Gastrocnemius medialis (tissue), 4 donors: Measurements from ENCODE around the gene CCDC141. TPM values are rescaled to one million over a fixed set of nuclear protein-coding genes. Genes with fewer than 3 reads are reported as not detected.

ENCODE experiments used
- ATAC-seq, 2 donors: fragments of 150-250 bp; one replicate each; pipeline ENCODE4 v1.9.1; 2016
- DNase-seq, 2 donors: peaks; one replicate each; pipeline ENCODE4 v3.0.0-alpha.2; 2019
- H3K27ac ChIP-seq, 4 donors: fragments of 200-600 bp; sonication (generic); 1 replicate in 1 of 4; 2 replicates in 3 of 4; pipeline ENCODE4 v1.5.1; 2016 to 2018; ENCODE audit warnings: mild to moderate bottlenecking in 2 of 4, moderate library complexity in 1 of 4
- H3K27me3 ChIP-seq, 3 donors: fragments of 200-600 bp; sonication (generic) in 2 of 3; 1 replicate in 1 of 3; 2 replicates in 2 of 3; pipeline versions ENCODE4 v1.5.1 to v1.6.0; 2016 to 2019; ENCODE audit warnings: mild to moderate bottlenecking in 1 of 3, moderate library complexity in 1 of 3
- H3K36me3 ChIP-seq, 2 donors: fragments of 200-600 bp; sonication (generic) in 1 of 2; one replicate each; pipeline ENCODE4 v1.5.1; 2017 to 2018
- H3K4me1 ChIP-seq, 2 donors: fragments of 200-600 bp; sonication (generic) in 1 of 2; one replicate each; pipeline ENCODE4 v1.5.1; 2016 to 2017; ENCODE audit warnings: mild to moderate bottlenecking in 2 of 2
- H3K4me3 ChIP-seq, 4 donors: fragments of 200-600 bp; sonication (generic) in 3 of 4; 1 replicate in 1 of 4; 2 replicates in 3 of 4; pipeline ENCODE4 v1.5.1; 2016 to 2019; ENCODE audit warnings: mild to moderate bottlenecking in 2 of 4
- H3K9me3 ChIP-seq, 3 donors: fragments of 200-600 bp; sonication (generic) in 2 of 3; 1 replicate in 1 of 3; 2 replicates in 2 of 3; pipeline ENCODE4 v1.5.1; 2016 to 2019
- POLR2A ChIP-seq, 2 donors: fragments of 450-650 bp; IDR thresholded peaks; one replicate each; pipeline ENCODE4 v1.6.1; 2017; ENCODE audit warnings: antibody characterized with exemption in 2 of 2, mild to moderate bottlenecking in 2 of 2, moderate library complexity in 2 of 2
- in situ Hi-C, 4 donors: fragments of 200-750 bp; cut with MboI; loops; one replicate each; pipeline versions ENCODE4 v1.15.0 to v1.8.0; 2017; ENCODE audit warnings: low sequenced_read_pairs in 4 of 4
- intact Hi-C: fragments of 100-400 bp; cut with DNase I; formaldehyde crosslinking; loops from one replicate; pipeline ENCODE4 v1.15.1; 2023; ENCODE audit warnings: low total_unique reads
- total RNA-seq, 4 donors: library from RNA; depleted of rRNA; stranded (reverse); fragments of >200 nt; gene quantifications; one replicate each; pipeline versions ENCODE4 v1.1.0 to v1.2.3, GENCODE V29; 2016
- TF ChIP-seq, protein P1 (sequence below), 5 experiments: fragments of 450-650 bp in 3 of 5; fragments of 200-600 bp in 2 of 5; sonication (generic) in 2 of 5; IDR thresholded peaks in 4 of 5; conservative IDR thresholded peaks in 1 of 5; 1 replicate in 4 of 5; 2 replicates in 1 of 5; pipeline ENCODE4 v1.5.1; 2016 to 2019; ENCODE audit warnings: antibody characterized with exemption in 5 of 5, mild to moderate bottlenecking in 3 of 5, moderate library complexity in 3 of 5

CCDC141 gene
- total RNA-seq, 4 donors from 2014 or later = 0.85 to 4.3 (median 2.2) TPM

DNA sequence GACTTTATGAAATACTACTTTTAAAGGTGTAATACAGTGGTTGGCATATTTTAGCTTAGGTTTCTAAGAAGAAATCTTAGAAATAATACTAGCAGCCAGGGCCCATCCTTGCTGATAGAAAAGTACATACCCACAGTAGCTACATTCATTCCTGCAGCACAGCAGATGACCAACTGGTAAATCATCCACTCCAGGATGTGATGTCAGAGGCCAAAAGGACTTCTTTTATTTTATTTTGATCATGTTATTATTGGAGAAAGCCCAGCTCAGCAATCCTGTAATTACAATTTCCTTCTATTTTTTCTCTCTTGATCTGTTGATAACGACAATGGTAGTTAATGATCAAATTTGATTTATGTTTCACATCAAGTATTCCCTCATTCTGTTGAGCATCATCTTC, 224.8 kb downstream of the CCDC141 start:
- H3K4me1 ChIP-seq = peaks cover 24 to 51% of the 10 kb centered on the region in 2 donors
- TF ChIP-seq POLR2A (IDR thresholded peaks at IDR 0.05) = no peak
- TF ChIP-seq, protein P1, sequence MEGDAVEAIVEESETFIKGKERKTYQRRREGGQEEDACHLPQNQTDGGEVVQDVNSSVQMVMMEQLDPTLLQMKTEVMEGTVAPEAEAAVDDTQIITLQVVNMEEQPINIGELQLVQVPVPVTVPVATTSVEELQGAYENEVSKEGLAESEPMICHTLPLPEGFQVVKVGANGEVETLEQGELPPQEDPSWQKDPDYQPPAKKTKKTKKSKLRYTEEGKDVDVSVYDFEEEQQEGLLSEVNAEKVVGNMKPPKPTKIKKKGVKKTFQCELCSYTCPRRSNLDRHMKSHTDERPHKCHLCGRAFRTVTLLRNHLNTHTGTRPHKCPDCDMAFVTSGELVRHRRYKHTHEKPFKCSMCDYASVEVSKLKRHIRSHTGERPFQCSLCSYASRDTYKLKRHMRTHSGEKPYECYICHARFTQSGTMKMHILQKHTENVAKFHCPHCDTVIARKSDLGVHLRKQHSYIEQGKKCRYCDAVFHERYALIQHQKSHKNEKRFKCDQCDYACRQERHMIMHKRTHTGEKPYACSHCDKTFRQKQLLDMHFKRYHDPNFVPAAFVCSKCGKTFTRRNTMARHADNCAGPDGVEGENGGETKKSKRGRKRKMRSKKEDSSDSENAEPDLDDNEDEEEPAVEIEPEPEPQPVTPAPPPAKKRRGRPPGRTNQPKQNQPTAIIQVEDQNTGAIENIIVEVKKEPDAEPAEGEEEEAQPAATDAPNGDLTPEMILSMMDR (IDR thresholded peaks at IDR 0.05 in 4 of 5, conservative IDR thresholded peaks at IDR 0.05 in 1 of 5) = no peak
- no peak for DNase-seq
- in situ Hi-C loops (no loop called here), intact Hi-C loops (no loop called here)
- H3K27me3 ChIP-seq = no peaks in the 10 kb centered on the region
- H3K4me3 ChIP-seq = no peak overlapping the region
- H3K9me3 ChIP-seq = no peaks in the 10 kb centered on the region
- H3K27ac ChIP-seq = peak overlapping the region in 1 of 4 donors; percentile 60
- ATAC-seq = no peak
- no peaks in the 10 kb centered on the region for H3K36me3 ChIP-seq

DNA sequence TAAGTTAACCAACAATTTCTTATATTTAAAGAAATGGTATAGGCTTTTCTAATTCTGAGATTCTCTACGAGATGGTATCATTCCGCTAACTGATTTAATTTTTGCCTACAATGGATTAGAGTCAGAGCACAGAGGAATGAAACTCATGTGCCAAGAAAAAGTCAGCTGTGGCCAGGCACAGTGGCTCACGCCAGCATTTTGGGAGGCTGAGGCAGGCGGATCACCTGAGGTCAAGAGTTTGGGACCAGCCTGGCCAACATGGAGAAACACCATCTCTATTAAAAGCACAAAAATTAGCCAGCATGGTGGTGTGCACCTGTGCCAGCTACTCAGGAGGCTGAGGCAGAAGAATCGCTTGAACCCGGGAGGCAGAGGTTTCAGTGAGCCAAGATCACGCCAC, 225.8 kb downstream of the CCDC141 start:
- DNase-seq = peak in 1 of 2 donors; percentile 28
- in situ Hi-C loops = no loop called here
- Histone ChIP-seq H3K27me3 (no peaks in the 10 kb centered on the region), H3K4me1 (peaks cover 30 to 52% of the 10 kb centered on the region in 2 donors), H3K4me3 (no peak overlapping the region), H3K27ac (peak overlapping the region; percentile 23 to 64 (median 44)), H3K36me3 (no peaks in the 10 kb centered on the region), H3K9me3 (no peaks in the 10 kb centered on the region)
- TF ChIP-seq, protein P1 (IDR thresholded peaks at IDR 0.05 in 4 of 5, conservative IDR thresholded peaks at IDR 0.05 in 1 of 5) = no peak
- no peak for TF ChIP-seq POLR2A (IDR thresholded peaks at IDR 0.05)
- ATAC-seq = no peak
- intact Hi-C loops = no loop called here

DNA sequence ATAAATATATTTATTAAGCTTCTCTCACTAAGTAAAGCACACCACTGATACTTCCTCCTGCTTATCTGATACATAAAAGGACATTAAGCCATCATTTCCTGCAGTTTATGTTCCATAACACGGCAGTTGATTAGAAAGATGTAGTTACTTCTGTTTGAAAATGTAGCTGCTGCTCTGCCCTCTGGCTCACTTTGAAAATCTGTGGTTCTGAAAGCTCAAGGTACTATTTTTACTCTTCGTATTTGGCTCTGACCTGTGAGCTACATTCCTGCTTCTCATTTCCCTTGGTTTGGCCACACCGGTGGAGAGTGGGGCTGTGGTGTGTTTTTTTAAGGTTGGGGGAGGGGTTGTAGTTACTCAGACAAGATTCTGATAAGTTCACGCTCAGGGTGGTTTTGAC, 229.9 kb downstream of the CCDC141 start:
- no peaks in the 10 kb centered on the region for H3K9me3 ChIP-seq
- no peak for TF ChIP-seq POLR2A (IDR thresholded peaks at IDR 0.05)
- TF ChIP-seq, protein P1 (IDR thresholded peaks at IDR 0.05 in 4 of 5, conservative IDR thresholded peaks at IDR 0.05 in 1 of 5) = no peak
- H3K36me3 ChIP-seq = no peaks in the 10 kb centered on the region
- H3K4me3 ChIP-seq = peak overlapping the region; percentile 19 to 33 (median 26)
- H3K4me1 ChIP-seq = peaks cover 24 to 38% of the 10 kb centered on the region in 2 donors
- DNase-seq (peak in 1 of 2 donors; percentile 67), ATAC-seq (peak; percentile 94 to 99)
- in situ Hi-C loops (no loop called here), intact Hi-C loops (no loop called here)
- H3K27ac ChIP-seq = peak overlapping the region; percentile 72 to 89 (median 80)
- H3K27me3 ChIP-seq = no peaks in the 10 kb centered on the region

DNA sequence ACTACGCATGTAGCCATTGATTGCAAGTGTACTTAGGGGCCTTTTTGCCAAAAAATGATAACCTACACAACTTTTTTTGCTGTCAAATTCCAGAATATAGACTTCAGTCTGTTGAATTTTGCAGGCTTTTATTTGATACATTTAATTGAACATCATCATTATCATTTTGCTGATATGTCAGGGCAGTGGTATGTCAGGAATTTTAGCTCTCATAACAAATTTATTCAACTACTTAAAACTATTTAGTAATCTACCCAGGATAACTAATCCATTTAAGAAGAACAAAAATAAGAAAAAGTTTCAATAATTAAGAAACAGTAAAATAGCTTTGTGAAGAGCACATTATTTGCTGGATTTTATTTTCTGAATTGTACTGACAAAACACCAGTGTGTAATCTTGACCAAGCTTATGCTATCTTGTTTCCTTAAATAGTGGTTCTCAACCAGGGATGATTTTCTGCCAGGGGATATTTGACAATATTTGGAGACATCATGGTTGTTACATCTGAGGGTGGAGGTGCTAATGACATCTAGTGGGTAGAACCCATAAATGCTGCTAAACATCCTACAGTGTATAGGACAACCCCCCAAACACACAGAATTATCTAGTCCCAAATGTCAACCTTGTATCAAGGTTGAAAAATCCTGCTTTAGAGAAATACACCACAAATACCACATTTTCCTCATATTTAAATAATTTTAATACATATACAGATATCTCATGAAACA, 230.6 kb downstream of the CCDC141 start:
- ATAC-seq (peak; percentile 44 to 62), DNase-seq (no peak)
- in situ Hi-C loops (no loop called here), intact Hi-C loops (no loop called here)
- Histone ChIP-seq H3K27ac (peak overlapping the region; percentile 72 to 89 (median 80)), H3K4me3 (peak overlapping the region; percentile 19 to 33 (median 26)), H3K36me3 (no peaks in the 10 kb centered on the region), H3K4me1 (peaks cover 24 to 38% of the 10 kb centered on the region in 2 donors), H3K27me3 (no peaks in the 10 kb centered on the region), H3K9me3 (no peaks in the 10 kb centered on the region)
- TF ChIP-seq POLR2A (IDR thresholded peaks at IDR 0.05) = no peak
- TF ChIP-seq, protein P1 (IDR thresholded peaks at IDR 0.05 in 4 of 5, conservative IDR thresholded peaks at IDR 0.05 in 1 of 5) = no peak
